H1 (cell line): ENCODE data around the gene TUBE1. TPM values are rescaled to one million over a fixed set of nuclear protein-coding genes. Genes with fewer than 3 reads are reported as not detected.

Experiments used
- CTCF ChIA-PET: fragments of 300-600 bp; sonication (Branson Sonifier 250); formaldehyde crosslinking; loops from one replicate; lab custom pipeline; 2021; ENCODE audit not compliant: partially characterized antibody; lab: Charles Lee
- POLR2A ChIA-PET: fragments of 300-600 bp; sonication (Branson Sonifier 250); formaldehyde crosslinking; loops from one replicate; lab custom pipeline; 2021; ENCODE audit warnings: inconsistent platforms; ENCODE audit not compliant: partially characterized antibody; lab: Charles Lee
- DNase-seq, 2 experiments: peaks; one replicate each; pipeline versions ENCODE4 v3.0.0 to v3.0.0-alpha.2; 2010 to 2022; ENCODE audit warnings: low spot score in 2 of 2, low read depth in 1 of 2, mixed read lengths in 1 of 2
- FAIRE-seq: peaks from 2 replicates; lab custom pipeline; 2011; peaks lifted over from hg19 to GRCh38; lab: Jason Lieb, UNC
- H2AFZ ChIP-seq: 2 replicates; pipeline ENCODE4 v1.8.1; 2012; ENCODE audit warnings: low read length, inconsistent platforms
- H2AK5ac ChIP-seq: 2 replicates; pipeline ENCODE4 v1.6.1; 2013; ENCODE audit warnings: low read depth, low read length
- H2BK120ac ChIP-seq: replicated peaks from 2 replicates; pipeline ENCODE3; 2013; ENCODE audit warnings: low read depth, low read length, inconsistent platforms
- H2BK12ac ChIP-seq: 2 replicates; pipeline ENCODE4 v1.6.1; 2013; ENCODE audit warnings: low read depth, low read length
- H2BK15ac ChIP-seq: 2 replicates; pipeline ENCODE4 v1.6.1; 2013; ENCODE audit warnings: low read length
- H2BK20ac ChIP-seq: 2 replicates; pipeline ENCODE4 v1.6.1; 2013; ENCODE audit warnings: low read length
- H2BK5ac ChIP-seq: 2 replicates; pipeline ENCODE4 v1.6.1; 2013; ENCODE audit warnings: low read depth, low read length
- H3K14ac ChIP-seq: 2 replicates; pipeline ENCODE4 v1.6.1; 2013; ENCODE audit warnings: inconsistent platforms; ENCODE audit not compliant: insufficient read length
- H3K18ac ChIP-seq: 2 replicates; pipeline ENCODE4 v1.6.1; 2013; ENCODE audit warnings: low read length; ENCODE audit errors: extremely low read depth
- H3K23ac ChIP-seq: 2 replicates; pipeline ENCODE4 v1.6.1; 2013; ENCODE audit warnings: inconsistent platforms; ENCODE audit not compliant: insufficient read length
- H3K23me2 ChIP-seq: 2 replicates; pipeline ENCODE4 v1.6.1; 2013; ENCODE audit warnings: low read depth, low read length
- H3K27ac ChIP-seq: 2 replicates; pipeline ENCODE4 v1.6.1; 2011; ENCODE audit warnings: low read depth, low read length, inconsistent platforms
- H3K27me3 ChIP-seq, 4 experiments: replicated peaks in 1 of 4; 1 replicate in 1 of 4; 2 replicates in 3 of 4; pipeline versions ENCODE4 v1.6.1 to v1.8.1; 2011 to 2013; ENCODE audit warnings: low read length in 3 of 4, mild to moderate bottlenecking in 3 of 4, inconsistent platforms in 2 of 4, mixed read lengths in 2 of 4, moderate library complexity in 1 of 4; ENCODE audit not compliant: control insufficient read depth in 3 of 4, insufficient read depth in 3 of 4; ENCODE audit errors: extremely low read depth in 1 of 4
- H3K36me3 ChIP-seq, 4 experiments: 2 replicates each; pipeline versions ENCODE4 v1.6.1 to v1.8.1; 2011 to 2013; ENCODE audit warnings: mild to moderate bottlenecking in 4 of 4, low read length in 3 of 4, moderate library complexity in 2 of 4, control low read depth in 1 of 4, inconsistent platforms in 1 of 4; ENCODE audit not compliant: insufficient read depth in 4 of 4, control insufficient read depth in 2 of 4
- H3K4ac ChIP-seq: replicated peaks from 2 replicates; pipeline ENCODE3; 2013; ENCODE audit warnings: low read length, low read depth, mixed read lengths, inconsistent platforms; ENCODE audit not compliant: insufficient read length
- H3K4me1 ChIP-seq, 4 experiments: replicated peaks in 1 of 4; 1 replicate in 1 of 4; 2 replicates in 3 of 4; pipeline versions ENCODE4 v1.6.1 to v1.8.1; 2011 to 2013; ENCODE audit warnings: low read length in 3 of 4, inconsistent platforms in 2 of 4, mixed read lengths in 1 of 4; ENCODE audit not compliant: insufficient read depth in 4 of 4, control insufficient read depth in 3 of 4
- H3K4me2 ChIP-seq, 2 experiments: 2 replicates each; pipeline versions ENCODE4 v1.6.1 to v1.8.1; 2011 to 2013; ENCODE audit warnings: low read depth in 2 of 2, low read length in 2 of 2, control low read depth in 1 of 2, inconsistent platforms in 1 of 2, mild to moderate bottlenecking in 1 of 2; ENCODE audit not compliant: insufficient read depth in 1 of 2
- H3K4me3 ChIP-seq, 4 experiments: fragments of 200-600, 300-600 bp in 1 of 4; sonication (generic), shearing (Covaris generic), sonication (Bioruptor Twin) in 1 of 4; 2 replicates each; pipeline versions ENCODE4 v1.5.1 to v1.8.1; 2011 to 2016; ENCODE audit warnings: low read length in 4 of 4, low read depth in 3 of 4, control low read depth in 2 of 4, inconsistent platforms in 2 of 4, mild to moderate bottlenecking in 2 of 4, mixed read lengths in 1 of 4, moderate library complexity in 1 of 4; ENCODE audit not compliant: insufficient read depth in 2 of 4; ENCODE audit errors: extremely low read depth in 1 of 4
- H3K56ac ChIP-seq: replicated peaks from 2 replicates; pipeline ENCODE3; 2013; ENCODE audit warnings: low read depth, mild to moderate bottlenecking, mixed read lengths, low read length, inconsistent platforms; ENCODE audit not compliant: insufficient read length
- H3K79me1 ChIP-seq: 2 replicates; pipeline ENCODE4 v1.6.1; 2013; ENCODE audit warnings: low read depth, low read length, control low read depth
- H3K79me2 ChIP-seq, 2 experiments: 2 replicates each; pipeline versions ENCODE4 v1.6.1 to v1.8.1; 2012 to 2013; ENCODE audit warnings: low read length in 2 of 2, mild to moderate bottlenecking in 2 of 2, inconsistent platforms in 1 of 2; ENCODE audit not compliant: insufficient read depth in 2 of 2, control insufficient read depth in 1 of 2
- H3K9ac ChIP-seq, 4 experiments: replicated peaks in 1 of 4; 1 replicate in 1 of 4; 2 replicates in 3 of 4; pipeline versions ENCODE4 v1.6.1 to v1.8.1; 2011 to 2013; ENCODE audit warnings: low read depth in 3 of 4, low read length in 3 of 4, control low read depth in 2 of 4, mild to moderate bottlenecking in 2 of 4, moderate library complexity in 2 of 4, inconsistent platforms in 1 of 4; ENCODE audit errors: extremely low read depth in 1 of 4
- H3K9me3 ChIP-seq, 2 experiments: 2 replicates each; pipeline versions ENCODE4 v1.6.1 to v1.8.1; 2012 to 2013; ENCODE audit warnings: mild to moderate bottlenecking in 2 of 2, moderate library complexity in 2 of 2, control low read depth in 1 of 2, inconsistent platforms in 1 of 2, low read depth in 1 of 2, low read length in 1 of 2, mixed read lengths in 1 of 2; ENCODE audit not compliant: insufficient read depth in 2 of 2
- H4K20me1 ChIP-seq, 2 experiments: replicated peaks in 1 of 2; 2 replicates each; pipeline versions ENCODE3 to v1.8.1; 2011 to 2013; ENCODE audit warnings: inconsistent platforms in 2 of 2, low read length in 2 of 2, mild to moderate bottlenecking in 1 of 2; ENCODE audit not compliant: insufficient read depth in 2 of 2, control insufficient read depth in 1 of 2
- H4K5ac ChIP-seq: 2 replicates; pipeline ENCODE4 v1.6.1; 2013; ENCODE audit warnings: low read length, low read depth, mixed read lengths, inconsistent platforms; ENCODE audit not compliant: insufficient read length
- H4K8ac ChIP-seq: 2 replicates; pipeline ENCODE4 v1.8.0; 2013; ENCODE audit warnings: mild to moderate bottlenecking, moderate library complexity, low read length, inconsistent platforms; ENCODE audit not compliant: insufficient read depth; ENCODE audit errors: extremely low read depth
- H4K91ac ChIP-seq: replicated peaks from 2 replicates; pipeline ENCODE3; 2013; ENCODE audit warnings: low read length, mixed read lengths, inconsistent platforms; ENCODE audit not compliant: insufficient read length
- WGBS, 2 experiments: shearing (Covaris generic) in 1 of 2; methylation state at CpG; one replicate each; pipeline versions ENCODE4 v1.1.6 to v1.1.7; 2013 to 2015; ENCODE audit warnings: low lambda C conversion rate in 2 of 2, mixed read lengths in 2 of 2, inconsistent platforms in 1 of 2, low coverage in 1 of 2, missing lambda C conversion rate in 1 of 2; ENCODE audit not compliant: insufficient replicate concordance in 2 of 2, insufficient coverage in 1 of 2, insufficient read length in 1 of 2; ENCODE audit errors: extremely low coverage in 1 of 2, missing lambda C conversion rate in 1 of 2; 5-methylcytosine and 5-hydroxymethylcytosine counted together
- polyA plus RNA-seq, 7 experiments: library from polyadenylated mRNA; depleted of rRNA in 3 of 7; stranded (reverse) in 5 of 7; unstranded in 2 of 7; fragments of >200 nt in 5 of 7; fragments of 200-250 nt in 2 of 7; gene quantifications; 1 replicate in 5 of 7; 2 replicates in 1 of 7; 4 replicates in 1 of 7; pipeline versions ENCODE4 v1.2.1 to v1.2.3, GENCODE V29; 2011 to 2013; ENCODE audit warnings: missing spikeins in 2 of 7, mixed read lengths in 2 of 7
- total RNA-seq: library from RNA; stranded (reverse); fragmentation: NEBNext Ultra II Directional; extraction: Animal tissue kit (Norgen Biotek cat#: 25700); gene quantifications from 2 replicates; pipeline ENCODE4 v1.2.1, GENCODE V29; 2021

TUBE1 gene
- total and polyA plus RNA-seq, 2 of the 8 experiments (the other 6 are each of a cell fraction or from before 2014, with no cell fraction given) = 8.0 to 15.9 TPM

DNA sequence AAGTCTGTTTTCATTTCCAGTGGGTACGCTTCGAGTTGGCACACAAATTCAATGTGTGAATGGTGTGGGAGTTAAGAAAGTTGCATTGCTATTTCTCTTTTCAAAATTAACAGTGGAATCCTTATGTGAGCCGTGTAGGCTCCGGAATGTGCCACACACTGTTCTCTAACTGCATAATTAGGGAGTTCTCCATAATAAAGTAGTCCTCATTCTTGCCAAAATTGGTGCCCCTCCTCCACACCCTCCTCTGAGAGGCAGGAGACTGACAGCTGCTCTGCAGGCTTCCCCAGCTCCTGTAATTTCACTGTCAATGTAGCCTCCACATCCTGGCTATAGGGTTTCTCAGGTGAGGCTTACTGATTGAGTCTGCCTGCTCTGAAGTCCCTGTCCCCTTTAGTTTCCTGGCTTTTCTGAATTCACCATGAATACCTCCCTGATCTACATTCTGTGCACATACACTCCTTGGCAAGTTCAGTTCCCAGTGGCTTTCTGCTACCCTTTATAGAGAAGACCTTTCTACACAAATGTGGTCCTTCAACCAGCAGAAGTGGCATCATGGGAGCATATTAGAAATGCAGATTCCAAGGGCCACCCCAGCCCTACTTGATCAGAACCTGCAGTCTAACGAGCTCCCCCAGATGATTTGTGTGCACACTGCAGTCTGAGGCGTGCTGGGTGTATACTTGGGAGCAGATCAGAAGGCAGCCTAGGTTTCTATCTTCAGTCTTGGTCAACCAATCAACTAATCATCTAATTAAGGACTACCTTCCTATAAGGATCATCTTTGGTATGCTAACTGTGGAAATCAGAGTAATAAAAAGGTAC, 53.3 kb downstream of the TUBE1 start:
- no peaks in the 10 kb centered on the region for H4K20me1 ChIP-seq
- no peak overlapping the region for H3K9ac ChIP-seq
- no peak overlapping the region for H4K91ac ChIP-seq
- no peak overlapping the region for H4K8ac ChIP-seq
- WGBS, 2 experiments = 88% methylated on average over 6 of the region's 6 CpGs; no CpG with 5 or more reads in 1 of the 2 experiments
- H3K4me3 ChIP-seq = no peak overlapping the region
- ChIA-PET CTCF (interaction anchor here (0.9 to 1.9 kb wide), 2 partner anchors 9 to 323 kb away, joined by 3 to 8 read pairs; no protein-coding TSS in a partner anchor), POLR2A (no interaction called here)
- H3K56ac ChIP-seq = no peak overlapping the region
- no peak overlapping the region for H2BK20ac ChIP-seq
- no peak overlapping the region for H2BK120ac ChIP-seq
- no peak for FAIRE-seq
- H3K14ac ChIP-seq = no peak overlapping the region
- H3K4ac ChIP-seq = no peak overlapping the region
- no peaks in the 10 kb centered on the region for H3K27me3 ChIP-seq
- H3K79me1 ChIP-seq = no peaks in the 10 kb centered on the region
- no peak overlapping the region for H4K5ac ChIP-seq
- no peak overlapping the region for H3K27ac ChIP-seq
- H2BK5ac ChIP-seq = no peak overlapping the region
- peaks cover 1% of the 10 kb centered on the region; the same call in 1 of the 2 replicates for H3K23me2 ChIP-seq
- H3K18ac ChIP-seq = no peak overlapping the region
- H3K4me2 ChIP-seq = no peak overlapping the region
- no peak overlapping the region for H2BK15ac ChIP-seq
- no peak for DNase-seq
- H2AFZ ChIP-seq = no peak overlapping the region
- H3K79me2 ChIP-seq = no peaks in the 10 kb centered on the region; a peak in 1 of 4 replicates
- H3K36me3 ChIP-seq = no peaks in the 10 kb centered on the region
- no peaks in the 10 kb centered on the region for H3K4me1 ChIP-seq
- H3K23ac ChIP-seq = no peak overlapping the region
- H2AK5ac ChIP-seq = no peak overlapping the region
- H3K9me3 ChIP-seq = no peaks in the 10 kb centered on the region
- H2BK12ac ChIP-seq = no peak overlapping the region
